ELR (cell line): ENCODE data around the gene CDRT15L2.
"Not testable (repeated sequence)": the region's sequence is repeated elsewhere in the genome, so short reads cannot be mapped to it uniquely, and the experiment has no call there.

Experiments used
- DNase-seq: peaks from one replicate; pipeline ENCODE4 v3.0.0-alpha.2; 2015; ENCODE audit warnings: low read depth

The CDRT15L2 gene

GRCh38 chr17:20575071-20575470 is 4.5 kb upstream of the CDRT15L2 start:
- DNase-seq = peak; percentile 2

- not testable (repeated sequence) for DNase-seq
These were observed 4.5 kb downstream of the CDRT15L2 start for GRCh38 chr17:20583891-20584577.

GRCh38 chr17:20588744-20589453 is 9.4 kb downstream of the CDRT15L2 start:
- peak; percentile 3 for DNase-seq

GRCh38 chr17:20589454-20589810 is 9.9 kb downstream of the CDRT15L2 start:
- DNase-seq = not testable (repeated sequence)

GRCh38 chr17:20591040-20591439 is 11.5 kb downstream of the CDRT15L2 start:
- not testable (repeated sequence) for DNase-seq

- not testable (repeated sequence) for DNase-seq
These were observed 26.0 kb downstream of the CDRT15L2 start for GRCh38 chr17:20605568-20605967.

GRCh38 chr17:20609490-20609889 is 30.0 kb downstream of the CDRT15L2 start:
- not testable (repeated sequence) for DNase-seq

- DNase-seq = no peak
These were observed 31.8 kb downstream of the CDRT15L2 start for GRCh38 chr17:20611309-20611708.

GRCh38 chr17:20612635-20613034 is 33.1 kb downstream of the CDRT15L2 start:
- no peak for DNase-seq

- no peak for DNase-seq
These were observed 33.7 kb downstream of the CDRT15L2 start for GRCh38 chr17:20613248-20613647.

- DNase-seq = no peak
These were observed 34.4 kb downstream of the CDRT15L2 start for GRCh38 chr17:20613905-20614304.

GRCh38 chr17:20615461-20615860 is 35.9 kb downstream of the CDRT15L2 start:
- not testable (repeated sequence) for DNase-seq
